ENCODE measurements around the gene S100A11. TPM values are rescaled to one million over a fixed set of nuclear protein-coding genes. Genes with fewer than 3 reads are reported as not detected.

Gene S100A11
- total and polyA plus RNA-seq, 9 of the 15 experiments (the other 6 are each of a cell fraction or from before 2014, with no cell fraction given) = 131 to 808 (median 235) TPM

DNA sequence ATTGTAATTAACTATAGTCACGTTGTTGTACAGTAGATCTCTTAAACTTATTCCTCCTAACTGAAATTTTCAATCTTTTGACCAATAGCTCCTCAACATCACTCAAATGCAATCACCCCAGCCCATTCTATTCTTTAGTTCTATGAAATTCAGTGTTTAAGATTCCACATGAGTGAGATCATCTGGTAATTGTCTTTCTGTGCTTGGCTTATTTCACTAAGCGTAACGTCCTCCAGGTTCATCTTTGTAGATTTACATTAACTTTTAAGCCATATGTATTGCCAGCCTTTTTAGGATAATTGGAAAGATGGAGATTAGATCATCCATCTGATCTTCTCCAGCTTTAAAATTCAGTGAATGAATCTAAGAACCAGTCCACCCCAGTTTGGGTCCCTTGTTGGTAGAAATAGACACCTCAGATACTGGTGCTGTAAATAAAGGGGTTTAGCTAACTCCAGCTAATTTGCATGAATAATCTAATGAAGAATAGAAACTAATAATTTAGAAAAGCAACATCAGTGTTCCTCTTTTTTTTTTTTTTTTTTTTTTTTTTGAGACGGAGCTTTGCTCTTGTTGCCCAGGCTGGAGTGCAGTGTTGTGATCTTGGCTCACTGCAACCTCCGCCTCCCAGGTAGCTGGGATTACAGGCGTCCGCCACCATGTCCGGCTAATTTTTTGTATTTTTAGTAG lies 50.2 kb downstream of the S100A11 start:
- POLR2A ChIA-PET = interaction anchor here (0.9 kb wide), 1 partner anchor 15 kb away, joined by 4 read pairs; no protein-coding TSS in a partner anchor
- ATAC-seq = no peak
- H3K27me3 ChIP-seq (ENCODE audit: control insufficient read depth in 2 of 2, insufficient read depth in 2 of 2, low read length in 2 of 2) = peaks cover 16 to 45% of the 10 kb centered on the region in 2 experiments
- H3K4me3 ChIP-seq = no peak overlapping the region
- BruUV-seq (replicated peaks) = no TSS peak
- H3K9ac ChIP-seq (ENCODE audit: insufficient read depth in 1 of 2, low read depth in 2 of 2, low read length in 2 of 2) = no peak overlapping the region
- H3K4me2 ChIP-seq (ENCODE audit: insufficient read depth, low read length) = no peak overlapping the region
- intact Hi-C loops (cut with micrococcal nuclease) (no loop called here), in situ Hi-C loops (cut with MboI) (no loop called here)
- no peaks in the 10 kb centered on the region for H3K79me2 ChIP-seq (ENCODE audit: control insufficient read depth, insufficient read depth, low read length)
- no peaks in the 10 kb centered on the region for H3K9me1 ChIP-seq (ENCODE audit: control insufficient read depth, insufficient read depth, low read length)
- no peak for FAIRE-seq
- no peak overlapping the region for H3K27ac ChIP-seq (ENCODE audit: extremely low read depth, low read depth, low read length)
- no peaks in the 10 kb centered on the region; the same call in 1 of the 2 replicates for H4K20me1 ChIP-seq (replicated peaks; ENCODE audit: control insufficient read depth, insufficient read depth, low read length)
- no peak for DNase-seq (ENCODE audit: extremely low read depth in 1 of 4, low spot score in 3 of 4)
- CTCF ChIA-PET (ENCODE audit: low intra/inter-chr PET ratio) = no interaction called here
- WGBS (ENCODE audit: insufficient coverage, low coverage, missing lambda C conversion rate) = 45% methylated on average over 7 of the region's 8 CpGs
- no peaks in the 10 kb centered on the region for H3K9me3 ChIP-seq (replicated peaks; ENCODE audit: control insufficient read depth, insufficient read depth, low read depth, low read length)
- 0 out of 5 replicates have a peak, but pooled peaks cover 0 to 1% of the 10 kb centered on the region in 2 experiments for H3K4me1 ChIP-seq (replicated peaks in 1 of 2; ENCODE audit: control insufficient read depth in 2 of 2, insufficient read depth in 2 of 2, low read length in 2 of 2)
- H3K36me3 ChIP-seq (ENCODE audit: control insufficient read depth, insufficient read depth, low read length) = no peaks in the 10 kb centered on the region
- no peak overlapping the region for H2AFZ ChIP-seq (ENCODE audit: low read depth, low read length)
- no peak for TF ChIP-seq ZZZ3 (IDR thresholded peaks at IDR 0.05)
- no peak for TF ChIP-seq ZNF124 (CRISPR knock-in tag; IDR thresholded peaks at IDR 0.05)
- no peak for TF ChIP-seq DNMT1 (IDR thresholded peaks at IDR 0.05)
- TF ChIP-seq SMARCC2 (IDR thresholded peaks at IDR 0.05; ENCODE audit: low read depth) = no peak
- no peak for TF ChIP-seq ZNF583 (CRISPR knock-in tag; IDR thresholded peaks at IDR 0.05)
- no peak for TF ChIP-seq BCL6 (CRISPR knock-in tag; IDR thresholded peaks at IDR 0.05)
- TF ChIP-seq, protein P1, sequence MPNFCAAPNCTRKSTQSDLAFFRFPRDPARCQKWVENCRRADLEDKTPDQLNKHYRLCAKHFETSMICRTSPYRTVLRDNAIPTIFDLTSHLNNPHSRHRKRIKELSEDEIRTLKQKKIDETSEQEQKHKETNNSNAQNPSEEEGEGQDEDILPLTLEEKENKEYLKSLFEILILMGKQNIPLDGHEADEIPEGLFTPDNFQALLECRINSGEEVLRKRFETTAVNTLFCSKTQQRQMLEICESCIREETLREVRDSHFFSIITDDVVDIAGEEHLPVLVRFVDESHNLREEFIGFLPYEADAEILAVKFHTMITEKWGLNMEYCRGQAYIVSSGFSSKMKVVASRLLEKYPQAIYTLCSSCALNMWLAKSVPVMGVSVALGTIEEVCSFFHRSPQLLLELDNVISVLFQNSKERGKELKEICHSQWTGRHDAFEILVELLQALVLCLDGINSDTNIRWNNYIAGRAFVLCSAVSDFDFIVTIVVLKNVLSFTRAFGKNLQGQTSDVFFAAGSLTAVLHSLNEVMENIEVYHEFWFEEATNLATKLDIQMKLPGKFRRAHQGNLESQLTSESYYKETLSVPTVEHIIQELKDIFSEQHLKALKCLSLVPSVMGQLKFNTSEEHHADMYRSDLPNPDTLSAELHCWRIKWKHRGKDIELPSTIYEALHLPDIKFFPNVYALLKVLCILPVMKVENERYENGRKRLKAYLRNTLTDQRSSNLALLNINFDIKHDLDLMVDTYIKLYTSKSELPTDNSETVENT (CRISPR knock-in tag; IDR thresholded peaks at IDR 0.05) = no peak
- no peak for TF ChIP-seq DACH1 (IDR thresholded peaks at IDR 0.05; ENCODE audit: partially characterized antibody)
- TF ChIP-seq MEF2A (IDR thresholded peaks at IDR 0.05; ENCODE audit: control insufficient read depth, low read depth, low read length) = no peak
- no peak for TF ChIP-seq HNRNPK (IDR thresholded peaks at IDR 0.05; ENCODE audit: low read depth, low read length, poor library complexity, severe bottlenecking)
- no peak for TF ChIP-seq MAZ (CRISPR knock-in tag; conservative IDR thresholded peaks at IDR 0.05 in 1 of 2, IDR thresholded peaks at IDR 0.05 in 1 of 2)
- TF ChIP-seq GTF2E2 (tag; IDR thresholded peaks at IDR 0.05) = no peak
- TF ChIP-seq LEF1 (IDR thresholded peaks at IDR 0.05) = no peak
- no peak for TF ChIP-seq PML (IDR thresholded peaks at IDR 0.05; ENCODE audit: low read length)
- TF ChIP-seq, protein P2, sequence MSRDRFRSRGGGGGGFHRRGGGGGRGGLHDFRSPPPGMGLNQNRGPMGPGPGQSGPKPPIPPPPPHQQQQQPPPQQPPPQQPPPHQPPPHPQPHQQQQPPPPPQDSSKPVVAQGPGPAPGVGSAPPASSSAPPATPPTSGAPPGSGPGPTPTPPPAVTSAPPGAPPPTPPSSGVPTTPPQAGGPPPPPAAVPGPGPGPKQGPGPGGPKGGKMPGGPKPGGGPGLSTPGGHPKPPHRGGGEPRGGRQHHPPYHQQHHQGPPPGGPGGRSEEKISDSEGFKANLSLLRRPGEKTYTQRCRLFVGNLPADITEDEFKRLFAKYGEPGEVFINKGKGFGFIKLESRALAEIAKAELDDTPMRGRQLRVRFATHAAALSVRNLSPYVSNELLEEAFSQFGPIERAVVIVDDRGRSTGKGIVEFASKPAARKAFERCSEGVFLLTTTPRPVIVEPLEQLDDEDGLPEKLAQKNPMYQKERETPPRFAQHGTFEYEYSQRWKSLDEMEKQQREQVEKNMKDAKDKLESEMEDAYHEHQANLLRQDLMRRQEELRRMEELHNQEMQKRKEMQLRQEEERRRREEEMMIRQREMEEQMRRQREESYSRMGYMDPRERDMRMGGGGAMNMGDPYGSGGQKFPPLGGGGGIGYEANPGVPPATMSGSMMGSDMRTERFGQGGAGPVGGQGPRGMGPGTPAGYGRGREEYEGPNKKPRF (IDR thresholded peaks at IDR 0.05; ENCODE audit: low read depth, low read length) = no peak
